Heart left ventricle (tissue), 13 donors: ENCODE data around the gene FAM124A.

Experiments used
- POLR2A ChIP-seq, 2 donors: fragments of 450-650 bp; IDR thresholded peaks; one replicate each; pipeline ENCODE4 v1.6.1; 2017; ENCODE audit warnings: antibody characterized with exemption in 2 of 2, mild to moderate bottlenecking in 2 of 2, moderate library complexity in 2 of 2
- TF ChIP-seq, protein P1 (sequence below), 12 donors: fragments of 200-600 bp; sonication (generic) in 4 of 12; IDR thresholded peaks; one replicate each; pipeline versions ENCODE4 v1.5.0 to v1.8.0; 2018 to 2022; ENCODE audit warnings: antibody characterized with exemption in 12 of 12, mild to moderate bottlenecking in 5 of 12
- donor health status: ischemic (EF 13 %, LVEDD 7.1; RV severe dilation, severe dysfunction).
- donor health status: DM: no; HTN: yes; CAD: no.
- donor health status: DM: no; HTN: no; CAD: no.
- donor health status: ischemic (EF 25% LVEDD 6.9; RV normal size, moderate dysfunction).
- donor health status: ischemic (EF 25% LVEDD 5.7; RV mildly dilated, moderate dysfunction).
- donor health status: ischemic (EF 35%, LVEDD 5.7; RV mildly dilated, moderate dysfunction).
- donor health status: nonischemic (EF 11% LVEDD 7.7; RV severe dilation, severe dysfunction).
- donor health status: DM: yes; HTN: yes; CAD: no.
- donor health status: PGD.
- donor health status: ischemic (EF 29% LVEDD 5.4; RV normal size, mild dysfunction).
- donor health status: nonischemic (EF 23%, LVEDD 6.1; RV moderate dilation, normal function).

DNA sequence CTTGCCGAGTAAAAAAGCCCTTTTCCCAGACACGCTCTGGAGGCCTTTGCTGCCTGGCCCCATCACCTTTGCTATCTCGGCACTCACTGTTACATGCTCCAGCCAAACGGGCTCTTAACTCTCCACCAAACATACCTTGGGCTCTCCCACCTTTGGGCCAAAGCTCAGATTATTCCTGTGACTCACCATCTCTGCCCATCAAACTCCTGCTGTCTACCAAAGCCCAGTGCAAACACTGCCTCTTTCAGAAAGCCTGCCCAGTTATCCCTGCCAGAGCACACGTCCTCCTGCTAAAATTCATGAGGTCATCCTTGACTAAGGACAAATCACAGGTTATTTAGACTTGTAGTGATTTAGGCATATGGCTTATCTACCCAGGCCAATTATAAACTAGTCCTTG is 69.1 kb downstream of the FAM124A start:
- TF ChIP-seq, protein P1, sequence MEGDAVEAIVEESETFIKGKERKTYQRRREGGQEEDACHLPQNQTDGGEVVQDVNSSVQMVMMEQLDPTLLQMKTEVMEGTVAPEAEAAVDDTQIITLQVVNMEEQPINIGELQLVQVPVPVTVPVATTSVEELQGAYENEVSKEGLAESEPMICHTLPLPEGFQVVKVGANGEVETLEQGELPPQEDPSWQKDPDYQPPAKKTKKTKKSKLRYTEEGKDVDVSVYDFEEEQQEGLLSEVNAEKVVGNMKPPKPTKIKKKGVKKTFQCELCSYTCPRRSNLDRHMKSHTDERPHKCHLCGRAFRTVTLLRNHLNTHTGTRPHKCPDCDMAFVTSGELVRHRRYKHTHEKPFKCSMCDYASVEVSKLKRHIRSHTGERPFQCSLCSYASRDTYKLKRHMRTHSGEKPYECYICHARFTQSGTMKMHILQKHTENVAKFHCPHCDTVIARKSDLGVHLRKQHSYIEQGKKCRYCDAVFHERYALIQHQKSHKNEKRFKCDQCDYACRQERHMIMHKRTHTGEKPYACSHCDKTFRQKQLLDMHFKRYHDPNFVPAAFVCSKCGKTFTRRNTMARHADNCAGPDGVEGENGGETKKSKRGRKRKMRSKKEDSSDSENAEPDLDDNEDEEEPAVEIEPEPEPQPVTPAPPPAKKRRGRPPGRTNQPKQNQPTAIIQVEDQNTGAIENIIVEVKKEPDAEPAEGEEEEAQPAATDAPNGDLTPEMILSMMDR (IDR thresholded peaks at IDR 0.05), result no peak
- no peak for TF ChIP-seq POLR2A (IDR thresholded peaks at IDR 0.05)
